MM.1S (cell line): ENCODE measurements around the gene TRPM2.

Experiments used
- EZH2 ChIP-seq: fragments of 300-600 bp; sonication (generic); optimal IDR thresholded peaks from 2 replicates; pipeline ENCODE3; 2017; ENCODE audit warnings: low read depth, mild to moderate bottlenecking, antibody characterized with exemption, low read length, mixed read lengths
- TF ChIP-seq, protein P1 (sequence below): fragments of 300-600 bp; sonication (generic); IDR thresholded peaks from 2 replicates; pipeline ENCODE4 v1.5.1; 2016; ENCODE audit warnings: antibody characterized with exemption, low read length, mixed read lengths

DNA sequence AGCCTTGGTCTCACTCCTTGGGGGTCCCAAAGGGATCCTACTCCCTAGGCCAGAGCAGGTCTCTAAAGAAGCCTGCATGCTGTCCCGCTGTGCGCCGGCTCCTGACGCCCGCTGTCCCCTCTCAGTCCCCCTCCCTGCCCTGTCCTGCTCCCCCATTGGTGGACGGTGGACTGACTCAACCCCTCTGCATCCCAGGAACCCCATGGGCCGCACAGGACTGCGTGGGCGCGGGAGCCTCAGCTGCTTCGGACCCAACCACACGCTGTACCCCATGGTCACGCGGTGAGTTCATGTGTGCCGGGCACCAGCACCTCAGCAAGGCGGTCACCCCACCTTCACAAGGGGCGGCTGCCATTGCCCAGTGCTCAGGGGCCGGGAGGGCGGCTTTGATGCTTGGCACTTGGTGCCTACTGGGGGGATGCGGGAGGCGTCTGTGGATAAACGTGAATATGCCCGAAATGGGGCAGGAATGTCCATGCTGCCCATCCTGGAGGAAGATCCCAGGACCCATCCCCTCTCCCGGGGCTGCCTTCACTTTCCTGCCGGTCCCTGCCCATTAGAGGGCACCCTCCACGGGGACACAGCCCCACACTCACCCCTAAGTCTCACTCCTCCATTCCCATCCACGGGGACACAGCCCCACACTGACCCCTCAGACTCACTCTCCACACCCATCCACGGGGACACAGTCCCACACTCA, 81.7 kb downstream of the TRPM2 start:
- TF ChIP-seq, protein P1, sequence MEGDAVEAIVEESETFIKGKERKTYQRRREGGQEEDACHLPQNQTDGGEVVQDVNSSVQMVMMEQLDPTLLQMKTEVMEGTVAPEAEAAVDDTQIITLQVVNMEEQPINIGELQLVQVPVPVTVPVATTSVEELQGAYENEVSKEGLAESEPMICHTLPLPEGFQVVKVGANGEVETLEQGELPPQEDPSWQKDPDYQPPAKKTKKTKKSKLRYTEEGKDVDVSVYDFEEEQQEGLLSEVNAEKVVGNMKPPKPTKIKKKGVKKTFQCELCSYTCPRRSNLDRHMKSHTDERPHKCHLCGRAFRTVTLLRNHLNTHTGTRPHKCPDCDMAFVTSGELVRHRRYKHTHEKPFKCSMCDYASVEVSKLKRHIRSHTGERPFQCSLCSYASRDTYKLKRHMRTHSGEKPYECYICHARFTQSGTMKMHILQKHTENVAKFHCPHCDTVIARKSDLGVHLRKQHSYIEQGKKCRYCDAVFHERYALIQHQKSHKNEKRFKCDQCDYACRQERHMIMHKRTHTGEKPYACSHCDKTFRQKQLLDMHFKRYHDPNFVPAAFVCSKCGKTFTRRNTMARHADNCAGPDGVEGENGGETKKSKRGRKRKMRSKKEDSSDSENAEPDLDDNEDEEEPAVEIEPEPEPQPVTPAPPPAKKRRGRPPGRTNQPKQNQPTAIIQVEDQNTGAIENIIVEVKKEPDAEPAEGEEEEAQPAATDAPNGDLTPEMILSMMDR, result no peak
- TF ChIP-seq EZH2, result no peak
